Stimulated activated naive CD8-positive, alpha-beta T cell treated with anti-CD3 and anti-CD28 coated beads, Interleukin-15, amount 100 ng/mL, for 72 hours (primary cell): ENCODE measurements around the gene HS6ST2.

Experiments used
- ATAC-seq: fragments of 150-1000 bp; cut with Tn5 transposase; 2 replicates; pipeline ENCODE4 v1.10.0; 2021; ENCODE audit warnings: mild to moderate bottlenecking, moderate library complexity
- DNase-seq, 2 donors: peaks; one replicate each; pipeline ENCODE4 v3.0.0; 2021 to 2022
- H3K27ac Mint-ChIP-seq, 2 donors: one replicate each; pipeline ENCODE4 v1.8.0; 2022; ENCODE audit warnings: mild to moderate bottlenecking in 2 of 2, mixed read lengths in 2 of 2, moderate library complexity in 2 of 2
- H3K27me3 Mint-ChIP-seq: one replicate; pipeline ENCODE4 v1.8.0; 2022; ENCODE audit warnings: mixed read lengths
- H3K4me1 Mint-ChIP-seq: one replicate; pipeline ENCODE4 v1.8.0; 2022; ENCODE audit warnings: mild to moderate bottlenecking, mixed read lengths
- H3K4me3 Mint-ChIP-seq, 2 donors: one replicate each; pipeline ENCODE4 v1.8.0; 2022; ENCODE audit warnings: mild to moderate bottlenecking in 2 of 2, mixed read lengths in 2 of 2, moderate library complexity in 1 of 2
- H3K9me3 Mint-ChIP-seq, 2 donors: one replicate each; pipeline ENCODE4 v1.8.0; 2022; ENCODE audit warnings: mixed read lengths in 2 of 2

HS6ST2 gene

GRCh38 chrX:132837967-132838366 is 120.5 kb downstream of the HS6ST2 start:
- ATAC-seq (no peak), DNase-seq (no peak)
- no peak overlapping the region for H3K4me3 Mint-ChIP-seq
- no peaks in the 10 kb centered on the region for H3K4me1 Mint-ChIP-seq
- H3K9me3 Mint-ChIP-seq: no peaks in the 10 kb centered on the region
- H3K27me3 Mint-ChIP-seq: no peaks in the 10 kb centered on the region
- no peak overlapping the region for H3K27ac Mint-ChIP-seq

GRCh38 chrX:132837126-132837525 is 121.3 kb downstream of the HS6ST2 start:
- H3K4me3 Mint-ChIP-seq: no peak overlapping the region
- ATAC-seq (no peak), DNase-seq (no peak)
- H3K27ac Mint-ChIP-seq: no peak overlapping the region
- no peaks in the 10 kb centered on the region for H3K4me1 Mint-ChIP-seq
- H3K27me3 Mint-ChIP-seq: no peaks in the 10 kb centered on the region
- no peaks in the 10 kb centered on the region for H3K9me3 Mint-ChIP-seq

- H3K27ac Mint-ChIP-seq: no peak overlapping the region
- H3K4me3 Mint-ChIP-seq: no peak overlapping the region
- ATAC-seq (no peak), DNase-seq (no peak)
- no peaks in the 10 kb centered on the region for H3K9me3 Mint-ChIP-seq
- no peaks in the 10 kb centered on the region for H3K4me1 Mint-ChIP-seq
- no peaks in the 10 kb centered on the region for H3K27me3 Mint-ChIP-seq
These were observed 122.0 kb downstream of the HS6ST2 start for GRCh38 chrX:132836471-132836870.

- Mint-ChIP-seq H3K4me3 (no peak overlapping the region), H3K9me3 (no peaks in the 10 kb centered on the region), H3K27me3 (no peaks in the 10 kb centered on the region), H3K27ac (no peak overlapping the region), H3K4me1 (no peaks in the 10 kb centered on the region)
- DNase-seq: no peak
- no peak for ATAC-seq
These were observed 123.7 kb downstream of the HS6ST2 start for GRCh38 chrX:132834741-132835140.

GRCh38 chrX:132834109-132834508 is 124.3 kb downstream of the HS6ST2 start:
- ATAC-seq (no peak), DNase-seq (no peak)
- Mint-ChIP-seq H3K27me3 (no peaks in the 10 kb centered on the region), H3K4me3 (no peak overlapping the region), H3K27ac (no peak overlapping the region), H3K4me1 (no peaks in the 10 kb centered on the region), H3K9me3 (no peaks in the 10 kb centered on the region)

- H3K27ac Mint-ChIP-seq: no peak overlapping the region
- DNase-seq: no peak
- ATAC-seq: no peak
- no peaks in the 10 kb centered on the region for H3K9me3 Mint-ChIP-seq
- H3K27me3 Mint-ChIP-seq: no peaks in the 10 kb centered on the region
- no peaks in the 10 kb centered on the region for H3K4me1 Mint-ChIP-seq
- no peak overlapping the region for H3K4me3 Mint-ChIP-seq
These were observed 125.1 kb downstream of the HS6ST2 start for GRCh38 chrX:132833373-132833772.

GRCh38 chrX:132831336-132831973 is 127.0 kb downstream of the HS6ST2 start:
- H3K27me3 Mint-ChIP-seq: no peaks in the 10 kb centered on the region
- H3K4me1 Mint-ChIP-seq: no peaks in the 10 kb centered on the region
- H3K27ac Mint-ChIP-seq: no peak overlapping the region
- DNase-seq (no peak), ATAC-seq (no peak)
- H3K4me3 Mint-ChIP-seq: no peak overlapping the region
- H3K9me3 Mint-ChIP-seq: no peaks in the 10 kb centered on the region

- Mint-ChIP-seq H3K9me3 (no peaks in the 10 kb centered on the region), H3K27ac (no peak overlapping the region), H3K4me1 (no peaks in the 10 kb centered on the region), H3K27me3 (no peaks in the 10 kb centered on the region), H3K4me3 (no peak overlapping the region)
- ATAC-seq: no peak
- no peak for DNase-seq
These were observed 135.8 kb downstream of the HS6ST2 start for GRCh38 chrX:132822634-132823012.

- no peak overlapping the region for H3K27ac Mint-ChIP-seq
- no peaks in the 10 kb centered on the region for H3K27me3 Mint-ChIP-seq
- no peak overlapping the region for H3K4me3 Mint-ChIP-seq
- no peaks in the 10 kb centered on the region for H3K9me3 Mint-ChIP-seq
- DNase-seq (no peak), ATAC-seq (no peak)
- no peaks in the 10 kb centered on the region for H3K4me1 Mint-ChIP-seq
These were observed 136.3 kb downstream of the HS6ST2 start for GRCh38 chrX:132821974-132822633.

GRCh38 chrX:132820675-132821074 is 137.8 kb downstream of the HS6ST2 start:
- DNase-seq (no peak), ATAC-seq (no peak)
- H3K9me3 Mint-ChIP-seq: no peaks in the 10 kb centered on the region
- H3K27me3 Mint-ChIP-seq: no peaks in the 10 kb centered on the region
- no peak overlapping the region for H3K27ac Mint-ChIP-seq
- H3K4me1 Mint-ChIP-seq: no peaks in the 10 kb centered on the region
- no peak overlapping the region for H3K4me3 Mint-ChIP-seq

GRCh38 chrX:132819711-132820264 is 138.6 kb downstream of the HS6ST2 start:
- DNase-seq (no peak), ATAC-seq (no peak)
- H3K4me1 Mint-ChIP-seq: no peaks in the 10 kb centered on the region
- H3K27ac Mint-ChIP-seq: no peak overlapping the region
- H3K4me3 Mint-ChIP-seq: no peak overlapping the region
- H3K27me3 Mint-ChIP-seq: no peaks in the 10 kb centered on the region
- no peaks in the 10 kb centered on the region for H3K9me3 Mint-ChIP-seq

- Mint-ChIP-seq H3K27ac (no peak overlapping the region), H3K4me3 (no peak overlapping the region), H3K4me1 (no peaks in the 10 kb centered on the region), H3K9me3 (no peaks in the 10 kb centered on the region), H3K27me3 (no peaks in the 10 kb centered on the region)
- DNase-seq (no peak), ATAC-seq (no peak)
These were observed 139.8 kb downstream of the HS6ST2 start for GRCh38 chrX:132818638-132819037.

GRCh38 chrX:132815643-132816042 is 142.8 kb downstream of the HS6ST2 start:
- Mint-ChIP-seq H3K27ac (no peak overlapping the region), H3K9me3 (no peaks in the 10 kb centered on the region), H3K27me3 (no peaks in the 10 kb centered on the region), H3K4me3 (no peak overlapping the region), H3K4me1 (no peaks in the 10 kb centered on the region)
- ATAC-seq (no peak), DNase-seq (no peak)

- no peaks in the 10 kb centered on the region for H3K4me1 Mint-ChIP-seq
- no peaks in the 10 kb centered on the region for H3K27me3 Mint-ChIP-seq
- H3K9me3 Mint-ChIP-seq: no peaks in the 10 kb centered on the region
- H3K27ac Mint-ChIP-seq: no peak overlapping the region
- no peak overlapping the region for H3K4me3 Mint-ChIP-seq
- DNase-seq: no peak
- ATAC-seq: no peak
These were observed 147.3 kb downstream of the HS6ST2 start for GRCh38 chrX:132810964-132811712.

GRCh38 chrX:132810488-132810887 is 147.9 kb downstream of the HS6ST2 start:
- Mint-ChIP-seq H3K27me3 (no peaks in the 10 kb centered on the region), H3K4me3 (no peak overlapping the region), H3K27ac (no peak overlapping the region), H3K9me3 (no peaks in the 10 kb centered on the region), H3K4me1 (no peaks in the 10 kb centered on the region)
- ATAC-seq (no peak), DNase-seq (no peak)

- Mint-ChIP-seq H3K27ac (no peak overlapping the region), H3K4me3 (no peak overlapping the region), H3K27me3 (no peaks in the 10 kb centered on the region), H3K9me3 (no peaks in the 10 kb centered on the region), H3K4me1 (no peaks in the 10 kb centered on the region)
- ATAC-seq: no peak
- DNase-seq: no peak
These were observed 148.8 kb downstream of the HS6ST2 start for GRCh38 chrX:132809581-132809980.
